Upper lobe of left lung (tissue), 4 donors: ENCODE measurements around the gene ZC3HAV1L.

Experiments used
- CTCF ChIP-seq, 6 experiments: fragments of 450-650 bp in 4 of 6; fragments of 200-600 bp in 2 of 6; sonication (generic) in 2 of 6; IDR thresholded peaks; one replicate each; pipeline ENCODE4 v1.5.1; 2016 to 2019; ENCODE audit warnings: antibody characterized with exemption in 6 of 6
- EP300 ChIP-seq, 4 donors: sonication (generic); formaldehyde crosslinking; IDR thresholded peaks; one replicate each; pipeline ENCODE4 v1.5.1; 2017; ENCODE audit warnings: antibody characterized with exemption in 4 of 4, control low read depth in 2 of 4
- POLR2A ChIP-seq, 4 donors: fragments of 450-650 bp; IDR thresholded peaks; one replicate each; pipeline ENCODE4 v1.5.1; 2016 to 2017; ENCODE audit warnings: antibody characterized with exemption in 4 of 4, mild to moderate bottlenecking in 2 of 4

- no peak for TF ChIP-seq CTCF (IDR thresholded peaks at IDR 0.05)
- no peak for TF ChIP-seq EP300 (IDR thresholded peaks at IDR 0.05)
- TF ChIP-seq POLR2A (IDR thresholded peaks at IDR 0.05), result no peak
Measured at GRCh38 chr7:139047970-139048369, 12.1 kb upstream of the ZC3HAV1L start.
